Stimulated activated CD4-positive, alpha-beta T cell treated with anti-CD3 and anti-CD28 coated beads, Interleukin-15, amount 100 ng/mL, for 48 hours (primary cell): ENCODE data around the gene SLC2A14.
"Not testable (repeated sequence)": the region's sequence is repeated elsewhere in the genome, so short reads cannot be mapped to it uniquely, and the experiment has no call there.

Experiments used
- DNase-seq, 2 donors: peaks; one replicate each; pipeline ENCODE4 v3.0.0-alpha.2; 2020; ENCODE audit warnings: low read depth in 2 of 2

SLC2A14 gene

DNA sequence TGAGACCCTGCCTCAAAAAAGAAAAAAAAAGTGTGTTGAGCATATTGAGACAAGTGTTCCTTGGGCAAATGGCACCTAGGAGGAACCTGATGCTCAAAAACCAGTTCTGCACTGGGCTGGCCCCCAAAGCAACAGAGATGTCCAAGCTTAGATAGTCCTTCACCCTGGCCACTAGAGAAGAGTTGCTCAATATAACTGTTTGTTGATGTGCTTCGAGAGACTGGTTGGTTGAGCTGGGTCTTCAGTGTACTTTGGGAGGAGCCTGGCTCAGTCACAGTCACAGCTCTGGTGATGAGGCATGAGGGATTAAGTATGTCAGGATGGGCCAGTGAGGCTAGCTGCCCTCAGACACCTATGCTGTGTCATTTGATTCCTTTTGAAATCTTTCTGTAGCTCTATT is 38.0 kb downstream of the SLC2A14 start:
- DNase-seq: no peak

- DNase-seq: no peak
Measured at GRCh38 chr12:7833831-7834230, 38.9 kb downstream of the SLC2A14 start.

DNA sequence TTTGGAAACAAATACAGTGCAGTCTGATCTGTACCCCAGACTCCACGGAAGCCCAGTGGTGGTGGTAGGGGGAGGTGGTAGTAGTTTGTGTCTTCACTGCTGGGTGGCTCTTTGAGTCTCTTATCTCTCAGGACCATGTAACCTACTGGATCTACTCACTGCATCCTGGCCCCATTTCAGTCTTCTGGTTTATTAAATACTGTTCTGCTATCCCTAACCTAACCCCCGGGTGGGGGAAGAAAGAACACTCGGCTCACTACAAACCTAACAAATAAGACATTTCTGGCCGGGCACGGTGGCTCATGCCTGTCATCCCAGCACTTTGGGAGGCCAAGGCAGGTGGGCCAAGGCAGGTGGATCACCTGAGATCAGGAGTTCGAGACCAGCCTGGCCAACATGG is 39.5 kb downstream of the SLC2A14 start:
- not testable (repeated sequence) for DNase-seq

- DNase-seq: peak in 1 of 2 donors; percentile 13
Measured at GRCh38 chr12:7832059-7832696, 40.5 kb downstream of the SLC2A14 start.

DNA sequence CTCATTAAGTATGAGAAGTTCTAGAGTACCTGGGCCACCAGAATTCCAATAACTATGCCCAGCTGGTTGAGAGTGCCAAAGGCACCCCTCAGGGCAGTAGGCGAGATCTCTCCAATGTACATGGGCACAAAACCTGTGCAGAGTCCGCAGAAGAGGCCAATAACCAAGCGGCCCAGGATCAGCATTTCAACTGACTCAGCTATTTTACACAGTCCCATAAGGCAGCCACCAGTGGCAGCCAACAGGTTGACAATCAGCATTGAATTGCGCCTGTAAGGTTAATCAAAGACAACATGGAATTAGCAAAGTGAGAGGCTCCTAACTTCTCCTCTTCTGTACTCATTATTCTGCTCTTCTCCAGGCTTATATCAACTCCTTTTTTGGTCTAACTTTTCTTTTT is 43.0 kb downstream of the SLC2A14 start:
- not testable (repeated sequence) for DNase-seq

DNA sequence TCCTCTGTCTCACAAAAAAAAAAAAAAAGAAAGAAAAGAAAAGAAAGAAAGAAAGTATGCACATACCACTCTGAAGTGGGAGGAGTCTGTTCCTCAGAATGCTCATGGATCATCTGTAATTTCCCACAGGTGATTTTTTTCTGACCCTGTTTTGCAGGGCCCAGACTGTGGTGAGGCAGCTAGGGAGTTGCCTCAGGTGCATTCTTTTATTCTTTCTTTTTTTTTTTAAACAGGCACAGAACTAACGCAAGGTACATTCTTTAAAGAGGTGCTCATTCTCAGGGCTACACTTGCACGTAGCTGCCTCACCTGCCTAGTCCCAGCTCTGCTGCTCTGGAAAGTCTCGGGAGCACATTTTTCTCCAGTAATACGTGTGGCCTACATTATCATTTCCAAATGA is 47.0 kb downstream of the SLC2A14 start:
- not testable (repeated sequence) for DNase-seq

DNA sequence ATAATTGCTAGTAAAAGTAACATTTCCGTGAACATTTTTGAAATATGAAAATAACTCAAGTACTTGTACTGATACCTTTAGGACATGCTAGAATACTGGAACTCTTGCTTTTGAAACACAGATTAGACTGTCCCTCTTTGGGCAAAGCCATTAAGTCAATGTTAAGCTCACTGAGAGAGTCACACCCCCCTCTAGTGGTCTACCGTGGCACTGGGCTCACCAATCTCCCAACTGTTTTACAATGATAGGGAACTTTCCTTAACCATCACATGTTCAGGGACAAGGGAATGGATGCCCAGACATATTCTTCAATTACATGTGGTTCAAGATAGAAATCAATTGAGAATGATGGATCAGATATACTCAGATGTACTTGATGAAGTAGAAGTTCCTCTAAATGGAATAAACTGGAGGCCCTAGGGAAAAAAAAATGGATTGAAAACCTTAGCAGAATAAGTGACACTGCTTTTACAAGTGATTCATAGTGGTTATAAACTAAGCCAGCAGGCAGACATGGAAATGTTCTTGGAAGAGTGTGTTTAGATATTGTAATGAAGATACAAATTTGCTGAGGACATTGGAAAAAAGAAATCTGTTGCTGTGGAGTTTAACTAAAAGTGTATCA is 65.7 kb downstream of the SLC2A14 start:
- DNase-seq: peak; percentile 26 to 63

GRCh38 chr12:7806319-7806718 is 66.4 kb downstream of the SLC2A14 start:
- not testable (repeated sequence) for DNase-seq

GRCh38 chr12:7801460-7801859 is 71.3 kb downstream of the SLC2A14 start:
- no peak for DNase-seq

- not testable (repeated sequence) for DNase-seq
Measured at GRCh38 chr12:7798750-7799308, 73.9 kb downstream of the SLC2A14 start.

DNA sequence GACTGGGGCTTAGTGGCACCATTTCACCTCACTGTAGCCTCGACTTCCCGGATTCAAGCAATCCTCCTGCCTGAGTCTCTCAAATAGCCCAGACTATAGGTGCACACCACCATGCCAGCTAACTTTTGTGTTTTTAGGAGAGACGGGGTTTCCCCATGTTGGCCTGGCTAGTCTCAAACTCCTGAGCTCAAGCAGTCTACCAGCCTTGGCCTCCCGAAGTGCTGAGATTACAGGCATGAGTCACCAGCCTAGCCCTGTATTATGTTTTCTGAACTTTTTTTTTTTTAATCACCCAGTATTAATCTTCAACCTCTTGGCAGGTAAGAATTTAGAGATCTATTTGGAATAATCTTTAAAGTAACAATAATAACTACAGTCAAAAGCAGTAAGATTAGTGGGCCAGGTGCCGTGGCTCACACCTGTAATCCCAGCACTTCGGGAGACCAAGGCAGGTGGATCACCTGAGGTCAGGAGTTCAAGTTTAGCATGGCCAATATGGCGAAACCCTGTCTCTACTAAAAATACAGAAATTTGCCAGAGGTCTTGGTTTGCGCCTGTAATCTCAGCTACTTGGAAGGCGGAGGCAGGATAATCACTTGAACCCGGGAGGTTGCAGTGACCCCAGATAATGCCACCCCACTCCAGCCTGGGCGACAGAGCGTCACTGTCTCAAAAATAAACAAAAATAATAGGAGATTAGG is 74.9 kb downstream of the SLC2A14 start:
- DNase-seq: no peak

DNA sequence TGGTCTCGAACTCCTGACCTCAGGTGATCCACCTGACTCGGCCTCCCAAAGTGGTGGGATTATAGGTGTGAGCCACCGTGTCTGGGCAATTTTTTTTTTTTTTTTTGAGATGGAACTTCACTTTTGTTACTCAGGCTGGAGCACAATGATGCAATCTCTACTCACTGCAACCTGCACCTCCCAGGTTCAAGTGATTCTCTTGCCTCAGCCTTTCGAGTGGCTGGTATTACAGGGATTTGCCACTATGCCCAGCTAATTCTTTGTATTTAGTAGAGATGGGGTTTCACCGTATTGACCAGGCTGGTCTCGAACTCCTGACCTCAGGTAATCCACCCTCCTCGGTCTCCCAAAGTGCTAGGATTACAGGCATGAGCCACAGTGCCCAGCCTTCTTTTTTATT is 75.4 kb downstream of the SLC2A14 start:
- not testable (repeated sequence) for DNase-seq

DNA sequence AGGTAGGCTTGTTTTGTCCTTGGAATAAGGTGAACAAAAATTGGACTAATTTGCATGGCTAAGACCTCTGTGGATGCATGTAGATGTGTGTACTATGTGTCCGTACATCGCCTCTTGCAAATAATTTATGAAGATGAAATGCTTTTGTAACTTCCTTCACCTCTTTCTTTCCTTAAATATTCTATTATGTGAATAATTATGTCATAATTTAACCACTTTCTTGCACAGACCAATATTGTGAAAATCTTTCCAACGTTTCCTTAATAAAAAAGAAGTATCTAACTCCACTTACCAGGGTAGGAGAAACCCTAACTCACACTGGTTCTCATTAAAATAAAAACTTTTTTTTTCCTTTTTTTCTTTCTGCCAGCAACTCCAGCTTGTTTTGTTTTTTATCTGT is 79.5 kb downstream of the SLC2A14 start:
- no peak for DNase-seq

GRCh38 chr12:7788884-7789528 is 83.7 kb downstream of the SLC2A14 start, which contains the start of gene NANOG:
NANOG (plus strand) TSS chr12:7789402; CDS start chr12:7789615, 213 bp downstream.
- DNase-seq: not testable (repeated sequence)

DNA sequence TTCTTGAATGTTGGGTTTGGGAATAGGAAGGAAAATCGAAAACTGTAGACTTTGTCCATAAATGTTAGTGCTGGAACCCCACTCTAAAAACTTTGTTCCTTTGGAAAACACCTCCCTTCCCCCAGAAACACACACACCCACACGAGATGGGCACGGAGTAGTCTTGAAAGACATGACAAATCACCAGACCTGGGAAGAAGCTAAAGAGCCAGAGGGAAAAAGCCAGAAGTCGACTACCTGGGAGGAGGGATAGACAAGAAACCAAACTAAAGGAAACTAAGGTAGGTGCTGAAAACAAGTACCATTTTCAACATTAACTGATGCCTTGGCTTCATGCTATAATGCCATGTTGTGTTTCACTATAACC is 84.4 kb downstream of the SLC2A14 start:
- DNase-seq: no peak

GRCh38 chr12:7787574-7788293 is 85.0 kb downstream of the SLC2A14 start:
- no peak for DNase-seq

GRCh38 chr12:7784701-7785100 is 88.0 kb downstream of the SLC2A14 start:
- DNase-seq: no peak

DNA sequence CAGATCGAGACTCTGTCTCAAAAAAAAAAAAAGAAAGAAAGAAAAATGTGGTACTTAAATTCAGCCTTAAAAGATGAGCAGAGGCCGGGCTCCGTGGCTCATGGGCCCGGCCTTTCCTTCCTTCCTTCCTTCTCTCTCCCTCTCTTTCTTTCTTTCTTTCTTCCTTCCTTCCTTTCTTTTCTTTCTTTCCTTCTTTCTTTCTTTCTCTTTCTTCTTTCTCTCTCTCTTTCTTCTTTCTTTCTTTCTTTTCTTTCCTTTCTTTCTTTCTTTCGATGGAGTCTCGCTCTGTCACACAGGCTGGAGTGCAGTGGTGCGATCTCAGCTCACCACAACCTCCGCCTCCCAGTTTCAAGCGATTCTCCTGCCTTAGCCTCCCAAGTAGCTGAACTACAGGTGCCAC is 89.3 kb downstream of the SLC2A14 start:
- not testable (repeated sequence) for DNase-seq

DNA sequence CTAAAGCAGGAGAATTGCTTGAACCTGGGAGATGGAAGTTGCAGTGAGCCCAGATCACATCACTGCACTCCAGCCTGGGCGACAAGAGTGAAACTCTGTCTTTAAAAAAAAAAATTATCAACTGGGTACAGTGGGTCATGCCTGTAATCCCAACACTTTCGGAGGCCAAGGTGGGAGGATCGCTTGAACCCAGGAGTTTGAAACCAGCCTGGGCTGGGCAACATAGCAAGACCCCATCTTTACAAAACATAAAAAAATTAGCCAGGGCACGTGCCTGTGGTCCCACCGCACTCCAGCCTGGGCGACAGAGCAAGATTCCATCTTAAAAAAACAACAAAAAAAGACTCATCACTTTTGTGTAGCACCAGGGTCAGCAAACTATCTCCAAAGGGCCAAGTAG is 90.7 kb downstream of the SLC2A14 start:
- no peak for DNase-seq

GRCh38 chr12:7781274-7781673 is 91.4 kb downstream of the SLC2A14 start:
- no peak for DNase-seq

DNA sequence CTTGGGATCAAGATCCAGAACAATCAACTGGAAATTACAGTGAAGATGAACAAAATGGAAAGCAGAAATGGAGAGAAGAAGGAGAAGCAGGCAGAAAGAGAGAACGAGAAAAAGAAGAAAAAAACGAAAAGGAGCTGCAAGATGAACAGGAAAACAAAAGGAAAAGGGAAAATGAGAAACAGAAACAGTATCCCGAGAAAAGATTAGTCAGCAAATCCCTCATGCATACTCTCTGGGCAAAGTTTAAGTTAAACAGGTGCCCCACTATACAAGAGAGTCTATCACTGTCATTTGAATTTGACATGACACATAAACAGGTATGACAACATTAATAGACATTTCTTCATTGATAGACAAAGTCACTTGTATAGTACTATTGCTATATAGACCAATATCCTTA is 102.7 kb downstream of the SLC2A14 start:
- no peak for DNase-seq
